Epidermal melanocyte (primary cell): Measurements from ENCODE around the gene PDLIM7.
"Not testable (repeated sequence)": the region's sequence is repeated elsewhere in the genome, so short reads cannot be mapped to it uniquely, and the experiment has no call there.

Experiments
- DNase-seq: peaks from one replicate; pipeline ENCODE4 v3.0.0; 2011; ENCODE audit warnings: low spot score; ENCODE audit not compliant: insufficient read length

PDLIM7 gene

DNA sequence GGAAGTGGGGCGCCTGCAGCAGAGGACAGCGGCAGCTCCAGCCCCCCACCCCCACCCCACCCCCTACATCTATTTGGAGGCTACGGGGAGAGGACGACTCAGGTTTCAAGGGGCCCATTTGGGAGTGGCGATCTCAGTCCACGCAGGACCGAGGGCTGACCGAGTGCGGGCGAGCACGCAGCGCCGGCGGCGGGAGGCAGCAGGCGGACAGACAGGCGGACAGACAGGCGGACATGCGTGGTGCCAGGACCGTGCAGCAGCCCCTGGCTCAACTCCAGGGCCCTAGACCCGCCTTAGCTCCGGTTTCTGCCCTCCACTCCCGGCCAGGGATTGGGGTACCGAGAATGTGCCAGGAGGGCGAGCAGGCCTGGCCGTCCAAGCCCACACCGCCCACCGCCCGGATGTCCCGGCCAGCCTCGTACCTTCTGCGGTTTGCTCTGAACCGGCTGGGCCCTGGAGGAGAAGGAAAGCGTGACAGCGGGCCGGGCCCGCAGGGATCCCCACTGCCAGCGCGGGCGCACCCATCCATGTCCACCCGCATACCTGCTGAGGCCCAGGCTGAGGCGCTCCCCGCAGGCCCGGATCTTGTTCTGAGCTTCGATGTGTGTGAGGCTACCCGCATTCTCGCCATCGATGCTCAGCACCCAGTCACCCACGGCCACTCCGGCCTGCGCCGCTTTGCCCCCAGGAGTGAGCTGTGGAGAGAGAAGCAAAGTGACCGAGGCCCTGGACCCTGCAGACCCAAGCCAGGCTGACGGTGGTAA lies 5.2 kb downstream of the PDLIM7 start:
- DNase-seq: no peak

DNA sequence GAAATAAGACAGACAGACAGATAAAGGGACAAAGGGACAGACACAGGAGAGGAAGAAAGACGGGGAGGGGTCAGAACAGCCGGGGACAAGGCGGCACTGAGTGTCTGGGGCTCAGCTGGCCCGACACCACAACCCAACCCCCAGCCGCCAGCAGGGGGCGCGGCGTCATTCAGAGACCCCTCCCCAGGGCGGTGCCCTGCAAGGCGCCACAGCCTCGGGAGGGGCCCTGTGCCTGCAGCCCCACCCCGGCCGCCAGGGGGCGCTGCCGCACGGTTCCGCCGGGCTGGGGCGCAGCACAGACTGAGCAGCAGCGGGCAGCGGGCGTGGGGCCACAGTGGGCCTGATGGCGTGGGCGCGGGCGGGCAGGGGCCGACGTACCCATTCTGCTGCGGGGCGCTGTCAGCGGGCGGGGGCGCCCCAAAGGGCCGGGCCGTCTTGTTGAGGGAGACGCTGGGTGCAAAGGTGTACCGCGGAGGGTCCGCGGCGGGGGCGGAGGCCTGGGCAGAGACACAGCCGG lies 5.9 kb downstream of the PDLIM7 start:
- no peak for DNase-seq

DNA sequence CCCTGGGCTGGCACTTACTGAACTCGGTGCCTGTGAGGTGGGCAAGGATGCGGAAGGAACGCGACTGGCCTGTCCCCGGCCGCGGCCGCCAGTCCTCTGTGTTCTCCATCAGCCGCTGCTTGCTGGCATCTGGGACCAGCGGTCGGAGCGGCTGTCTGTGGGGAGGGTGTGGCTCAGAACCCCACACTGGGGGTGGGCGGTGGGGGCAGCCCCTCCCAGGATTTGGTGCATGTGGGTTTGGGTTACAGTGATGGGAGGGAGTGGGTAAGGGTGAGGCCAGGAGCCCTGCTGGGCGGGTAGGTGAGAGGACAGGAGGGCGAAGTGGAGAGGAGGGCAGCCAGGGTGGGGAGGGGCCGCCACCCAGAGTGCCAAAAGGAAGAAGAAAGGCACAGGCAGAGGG lies 6.4 kb downstream of the PDLIM7 start:
- DNase-seq: no peak

DNA sequence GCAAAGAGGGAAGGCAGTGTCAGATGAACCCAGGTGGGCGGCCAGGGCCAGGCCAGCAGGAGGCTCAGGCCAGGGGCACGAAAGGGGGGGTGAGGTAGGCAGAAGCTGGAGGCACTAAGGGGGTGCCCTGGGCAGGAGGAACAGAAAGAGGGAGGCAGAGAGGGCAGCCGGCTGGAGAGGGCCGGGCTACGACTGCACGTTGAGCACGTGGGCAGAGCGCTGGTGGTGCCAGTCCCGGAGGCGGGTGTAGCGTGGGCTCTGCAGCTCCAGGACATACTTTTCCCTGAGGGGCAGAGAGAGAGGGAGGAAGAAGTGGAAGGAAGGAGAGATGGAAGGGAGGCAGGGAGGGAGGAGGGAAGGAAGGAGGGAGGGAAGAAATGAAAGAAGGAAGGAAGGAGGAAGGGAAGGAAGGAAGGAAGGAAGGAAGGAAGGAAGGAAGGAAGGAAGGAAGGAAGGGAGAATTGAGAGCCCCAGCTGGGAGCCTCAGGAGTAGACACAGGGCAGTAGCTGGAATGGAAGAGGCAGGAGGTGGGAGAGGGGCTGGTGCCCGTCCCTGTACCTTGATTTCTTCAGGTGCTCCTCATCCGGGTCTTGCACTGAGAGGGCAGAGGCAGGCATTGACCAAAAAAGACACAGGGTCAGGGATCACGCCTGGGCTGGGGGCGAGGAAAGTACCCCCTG lies 7.0 kb downstream of the PDLIM7 start:
- DNase-seq: no peak

DNA sequence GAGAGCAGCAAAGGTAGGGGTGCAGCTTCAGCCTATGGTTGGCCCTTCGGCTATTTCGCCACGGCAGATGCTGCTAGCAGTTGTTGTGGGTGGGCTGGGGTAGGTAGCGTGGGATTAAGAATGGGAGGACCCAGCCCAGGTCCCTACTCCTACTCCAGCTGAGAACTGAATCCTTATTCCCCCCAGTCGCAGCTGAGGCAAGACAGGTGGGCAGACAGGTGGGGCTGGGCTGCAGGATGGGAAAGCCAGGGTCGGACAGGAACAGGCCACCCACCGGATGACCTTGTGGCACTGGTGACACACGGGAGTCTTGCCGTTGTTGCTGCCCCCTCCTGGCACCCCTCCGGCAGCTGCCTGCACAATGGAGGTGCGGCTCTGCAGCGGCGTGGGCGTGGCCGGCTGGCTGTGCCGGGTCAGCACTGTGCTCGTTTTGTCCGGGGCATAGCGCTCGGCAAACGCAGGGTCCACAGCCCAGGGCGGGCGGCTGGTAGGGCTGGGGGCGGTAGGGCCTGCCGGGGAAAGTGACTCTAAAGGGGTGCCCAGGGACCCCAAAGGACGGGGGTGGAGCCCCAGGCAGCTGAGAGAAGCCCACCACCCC lies 8.2 kb downstream of the PDLIM7 start:
- DNase-seq: no peak

DNA sequence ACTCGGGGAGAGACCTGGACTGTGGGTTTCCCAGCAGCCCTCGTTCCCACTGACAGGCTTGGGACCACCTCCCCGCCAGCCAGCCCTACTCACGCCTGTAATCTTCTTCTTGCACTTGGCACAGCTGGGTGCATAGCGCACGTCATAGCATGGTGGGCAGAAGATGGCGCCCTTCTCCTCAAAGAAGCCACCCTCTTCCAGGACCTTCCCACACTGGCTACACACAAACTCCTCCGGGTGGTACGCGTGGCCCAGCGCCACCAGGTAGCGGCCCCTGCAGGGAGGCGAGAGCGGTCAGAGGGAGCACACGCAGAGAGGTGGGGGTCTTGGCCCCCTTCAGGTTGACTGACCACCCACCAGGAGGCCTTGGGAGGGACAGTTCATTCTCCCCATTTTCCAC lies 9.4 kb downstream of the PDLIM7 start:
- DNase-seq: no peak

DNA sequence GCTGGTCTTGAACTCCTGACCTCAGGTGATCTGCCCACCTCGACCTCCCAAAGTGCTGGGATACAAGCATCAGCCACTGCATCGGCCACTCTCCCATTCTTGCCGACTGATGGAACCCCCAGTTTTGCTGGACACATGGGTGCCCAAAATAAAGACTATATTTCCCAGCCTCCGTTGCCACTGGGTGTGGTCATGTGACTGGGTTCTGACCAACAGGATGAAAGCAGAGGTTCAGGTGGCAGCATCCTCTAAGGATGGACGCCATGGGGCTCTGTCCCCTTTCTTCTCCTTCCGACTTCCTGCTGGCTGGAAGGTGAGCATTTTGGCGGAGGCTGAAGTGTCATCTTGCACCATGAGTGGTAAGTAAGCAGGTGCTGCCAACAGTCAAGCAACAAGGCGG lies 10.3 kb downstream of the PDLIM7 start:
- DNase-seq: no peak

DNA sequence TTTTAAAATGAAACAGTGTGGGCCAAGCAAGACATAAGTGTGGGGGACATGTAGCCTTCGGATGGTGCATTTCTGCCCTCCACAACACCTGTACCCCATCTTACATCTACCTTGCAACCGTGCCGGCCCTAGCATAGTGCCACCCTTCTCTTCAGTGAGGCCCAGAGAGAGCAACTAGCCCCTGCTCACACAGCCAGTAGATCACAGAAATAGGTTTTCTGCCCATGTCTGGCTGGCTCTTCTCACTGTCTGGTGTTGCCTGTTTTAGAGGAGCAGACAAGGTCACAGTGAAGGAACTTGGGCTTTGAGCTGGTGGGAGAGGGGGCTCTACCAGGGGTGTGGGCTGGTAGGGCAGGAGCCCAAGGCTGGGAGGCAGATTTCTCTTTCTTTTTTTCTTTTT lies 11.1 kb downstream of the PDLIM7 start:
- DNase-seq: no peak

DNA sequence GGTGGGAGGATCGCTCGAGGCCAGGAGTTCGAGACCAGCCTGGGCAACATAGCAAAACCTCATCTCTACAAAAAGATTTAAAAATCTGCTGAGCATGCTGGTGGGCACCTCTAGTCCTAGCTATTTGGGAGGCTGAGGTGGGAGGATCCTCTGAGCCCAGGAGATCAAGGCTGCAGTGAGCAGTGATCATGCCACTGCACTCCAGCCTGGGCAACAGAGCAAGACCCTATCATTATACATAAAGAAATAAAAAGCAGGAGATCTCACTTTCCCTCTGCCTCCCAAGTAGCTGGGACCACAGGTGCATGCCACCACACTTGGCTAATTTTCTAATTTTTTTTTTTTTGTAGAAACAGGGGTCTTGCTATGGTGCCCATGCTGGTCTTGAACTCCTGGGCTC lies 11.7 kb downstream of the PDLIM7 start:
- not testable (repeated sequence) for DNase-seq

DNA sequence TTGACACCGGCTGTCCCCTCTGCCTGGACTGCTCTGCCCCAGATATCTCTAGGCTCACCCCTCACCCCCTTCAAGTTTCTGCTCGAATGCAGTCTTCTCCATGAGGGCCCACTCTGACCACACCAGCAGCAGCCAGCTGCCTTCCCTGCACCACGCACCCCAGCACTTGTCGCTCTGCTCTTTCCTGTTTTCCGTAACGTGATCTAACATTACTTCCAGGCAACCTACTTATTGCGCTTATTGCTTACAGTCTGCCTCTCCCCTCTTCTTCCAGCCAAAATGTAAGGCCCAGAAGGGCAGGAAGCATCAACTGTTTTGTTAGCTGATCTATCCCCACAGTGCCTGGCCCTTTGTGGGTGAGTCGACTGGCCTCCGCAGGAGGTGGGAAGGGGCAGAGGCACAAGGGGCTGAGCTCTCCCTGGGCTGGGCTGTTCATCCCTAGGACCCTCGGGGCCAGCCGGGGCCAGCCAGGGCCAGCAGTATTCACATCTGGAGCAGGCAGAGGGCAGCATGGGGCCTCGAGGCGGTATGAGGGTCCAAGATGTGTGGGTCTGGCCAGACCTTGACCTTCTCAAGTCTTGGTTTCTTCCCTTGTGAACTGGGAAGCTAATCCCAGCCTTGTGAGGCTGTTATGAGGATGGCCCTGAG lies 12.4 kb downstream of the PDLIM7 start:
- DNase-seq: no peak

DNA sequence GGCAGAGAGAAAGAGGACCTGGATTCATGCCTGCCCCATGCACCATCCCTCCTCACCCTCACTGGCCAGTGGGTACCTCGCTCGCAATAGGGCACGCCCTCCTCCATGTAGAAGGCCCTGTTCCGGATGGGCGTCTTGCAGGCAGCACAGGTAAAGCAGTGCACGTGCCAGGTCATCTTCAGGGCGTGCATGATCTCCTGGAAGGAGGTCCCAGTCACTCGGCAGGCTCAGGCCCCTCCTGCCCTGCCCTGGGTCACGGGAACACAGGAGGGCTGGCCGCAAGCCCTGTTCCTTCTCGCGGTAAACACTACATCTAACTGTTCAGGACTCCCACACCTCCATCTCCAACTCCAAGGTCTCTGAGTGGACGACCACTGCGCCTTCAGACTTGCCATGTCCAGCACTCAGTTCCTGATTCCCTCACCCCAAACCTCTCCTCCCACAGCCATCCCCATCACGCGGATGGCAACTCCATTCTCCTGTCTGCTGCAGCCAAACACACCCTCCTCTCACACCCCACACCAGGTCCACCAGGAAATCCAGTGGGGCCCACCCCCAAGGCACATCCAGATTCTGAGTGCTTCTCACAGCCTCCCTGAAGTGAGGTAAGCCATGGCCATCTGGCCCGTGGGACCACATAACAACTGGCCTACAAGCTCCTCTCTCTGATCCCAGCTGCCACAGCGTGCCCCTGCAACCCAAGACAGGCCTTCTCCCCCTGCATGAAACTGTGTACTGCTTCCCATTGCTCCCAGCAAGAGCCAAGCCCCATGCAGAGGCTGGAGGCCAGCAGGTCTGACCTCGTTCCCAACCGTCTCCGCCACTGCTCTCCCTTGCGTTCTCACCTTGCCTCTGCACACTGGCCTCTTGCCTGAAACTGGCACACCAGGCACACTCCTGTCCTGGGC lies 13.2 kb downstream of the PDLIM7 start:
- DNase-seq: no peak

DNA sequence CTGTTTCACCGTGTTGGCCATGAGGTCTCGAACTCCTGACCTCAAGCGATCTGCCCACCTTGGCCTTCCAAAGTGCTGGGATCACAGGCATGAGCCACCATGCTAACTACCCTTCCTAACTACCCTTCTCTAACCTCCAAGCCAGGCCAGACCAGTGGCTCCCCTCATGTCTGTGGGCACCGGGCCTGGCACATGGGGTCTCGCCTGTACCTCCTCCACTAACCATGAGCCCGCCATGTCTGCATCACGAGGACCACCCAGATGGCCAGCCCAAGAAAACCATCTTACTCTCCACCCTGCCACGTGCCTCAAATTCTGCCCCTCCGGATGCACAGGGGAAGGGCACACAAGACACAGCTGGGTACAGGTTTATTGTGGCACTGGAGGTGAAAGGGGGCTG lies 14.4 kb downstream of the PDLIM7 start:
- DNase-seq: no peak

DNA sequence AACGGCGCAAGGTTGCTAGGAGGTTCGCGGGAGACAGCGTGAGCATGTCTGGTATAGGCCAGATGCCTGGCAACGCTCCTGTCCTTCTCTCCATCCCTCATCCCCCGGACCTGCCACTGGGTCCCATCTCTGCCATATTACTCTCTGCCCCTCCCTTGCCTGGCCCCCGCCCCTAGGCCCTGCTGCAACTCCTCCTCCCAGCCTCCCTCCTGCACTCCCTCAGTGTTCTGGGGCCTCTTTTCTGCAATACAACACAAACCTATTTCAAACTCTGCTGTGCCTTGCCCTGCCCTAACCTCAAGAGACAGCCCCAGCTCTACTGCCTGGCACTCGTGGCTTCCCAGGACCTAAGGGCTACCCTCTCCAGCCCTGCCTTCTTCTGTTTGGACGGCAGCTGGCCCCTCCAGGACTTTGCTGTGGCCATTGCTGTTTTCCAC lies 15.0 kb downstream of the PDLIM7 start:
- DNase-seq: no peak

DNA sequence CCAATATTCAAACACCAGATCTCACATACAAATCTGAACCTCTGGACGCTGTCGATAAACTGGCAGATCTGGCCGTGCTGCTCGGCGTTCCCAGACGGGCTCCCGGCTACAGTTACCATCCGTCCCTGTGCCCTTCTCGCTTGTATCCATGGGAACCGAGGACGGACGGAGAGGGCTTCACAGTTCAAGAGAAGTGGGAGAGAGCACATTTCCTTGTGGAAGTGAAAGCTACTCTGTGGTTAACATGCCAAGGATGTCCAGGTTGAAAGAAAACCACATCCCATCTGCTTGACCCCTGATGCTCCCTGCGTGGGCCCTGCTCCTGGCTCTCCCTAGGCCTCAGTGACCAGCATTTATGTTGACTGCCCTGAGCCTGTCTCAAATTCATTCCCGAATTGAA lies 17.6 kb downstream of the PDLIM7 start:
- no peak for DNase-seq

DNA sequence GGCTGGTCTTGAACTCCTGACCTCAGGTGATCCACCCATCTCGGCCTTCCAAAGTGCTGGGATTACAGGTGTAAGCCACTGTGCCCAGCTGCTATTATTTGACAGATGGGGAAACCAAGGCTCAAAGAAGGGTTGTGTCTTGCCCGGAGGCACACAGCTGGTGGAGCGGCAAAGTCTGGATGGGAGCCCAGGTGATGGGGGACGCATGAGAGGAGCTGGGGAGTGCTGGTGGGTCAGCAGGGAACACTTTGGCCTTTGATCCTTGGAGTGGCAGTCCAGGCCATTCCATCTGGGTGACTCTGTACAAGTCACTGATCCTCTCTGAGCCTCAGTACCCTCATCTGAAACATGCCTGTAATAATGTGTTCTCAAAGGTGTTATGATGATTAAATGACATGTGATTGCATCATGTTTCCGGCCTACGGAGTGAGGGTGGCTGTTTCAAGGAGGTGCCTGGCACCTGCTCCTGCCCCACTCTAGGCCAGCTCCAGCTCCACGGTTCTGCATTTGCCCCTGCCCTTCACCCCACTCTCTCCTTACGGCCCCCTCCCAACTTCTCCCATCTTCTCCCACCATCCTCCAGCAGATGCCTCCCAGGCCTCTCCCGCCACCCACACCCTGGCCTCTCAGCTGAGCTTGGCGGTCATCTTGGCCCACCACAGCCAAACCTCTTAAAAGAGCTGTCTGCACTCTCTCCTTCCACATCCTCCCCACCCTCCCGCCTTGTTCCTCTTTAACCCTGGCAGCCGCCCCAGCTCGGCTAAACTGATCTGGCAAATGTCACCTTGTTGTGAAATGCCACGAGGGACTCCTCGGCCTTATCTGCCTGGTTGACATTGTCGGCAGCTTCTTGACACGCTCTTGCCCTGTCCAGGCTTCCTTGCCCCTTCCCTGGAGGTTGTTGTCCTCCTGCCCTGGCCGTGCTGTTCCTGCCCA lies 18.4 kb downstream of the PDLIM7 start:
- no peak for DNase-seq

DNA sequence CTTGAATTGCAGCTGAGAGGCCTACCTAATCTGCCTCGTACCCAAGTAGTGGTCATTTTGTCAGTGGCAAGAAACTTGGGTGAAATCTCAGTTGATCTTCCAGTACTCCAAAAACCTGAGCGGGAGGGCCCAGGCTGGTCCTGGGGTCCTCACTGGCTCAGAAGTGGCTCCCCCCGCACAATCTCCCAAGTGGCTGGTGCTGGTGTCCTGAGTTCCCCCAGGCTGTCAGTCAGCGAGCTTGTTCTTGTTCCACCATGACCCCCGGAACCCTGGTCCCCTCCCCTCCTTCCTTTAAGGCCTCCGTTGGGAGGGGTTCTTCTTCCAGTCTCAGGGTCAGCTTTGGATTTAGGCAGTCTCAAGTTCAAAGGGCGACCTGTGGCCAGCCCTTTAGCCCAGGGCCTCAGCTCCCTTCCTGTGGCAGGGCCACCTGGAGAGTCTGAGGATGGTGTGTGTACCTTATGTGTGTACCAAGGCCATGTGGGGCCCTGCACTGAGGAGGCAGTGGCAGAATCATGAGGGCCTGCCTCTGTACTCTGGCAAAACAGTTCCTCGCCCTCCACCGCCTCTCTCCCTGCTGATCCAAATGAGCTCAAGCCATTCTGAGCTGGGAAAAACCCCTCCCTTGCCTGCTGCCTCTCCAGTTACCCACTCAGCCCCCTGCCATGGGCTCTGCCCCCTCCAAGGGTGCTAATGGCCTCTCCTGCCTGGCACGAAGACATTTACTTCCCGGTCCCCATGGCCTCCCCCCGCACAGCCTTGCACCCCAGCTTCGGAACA lies 19.5 kb downstream of the PDLIM7 start:
- no peak for DNase-seq

DNA sequence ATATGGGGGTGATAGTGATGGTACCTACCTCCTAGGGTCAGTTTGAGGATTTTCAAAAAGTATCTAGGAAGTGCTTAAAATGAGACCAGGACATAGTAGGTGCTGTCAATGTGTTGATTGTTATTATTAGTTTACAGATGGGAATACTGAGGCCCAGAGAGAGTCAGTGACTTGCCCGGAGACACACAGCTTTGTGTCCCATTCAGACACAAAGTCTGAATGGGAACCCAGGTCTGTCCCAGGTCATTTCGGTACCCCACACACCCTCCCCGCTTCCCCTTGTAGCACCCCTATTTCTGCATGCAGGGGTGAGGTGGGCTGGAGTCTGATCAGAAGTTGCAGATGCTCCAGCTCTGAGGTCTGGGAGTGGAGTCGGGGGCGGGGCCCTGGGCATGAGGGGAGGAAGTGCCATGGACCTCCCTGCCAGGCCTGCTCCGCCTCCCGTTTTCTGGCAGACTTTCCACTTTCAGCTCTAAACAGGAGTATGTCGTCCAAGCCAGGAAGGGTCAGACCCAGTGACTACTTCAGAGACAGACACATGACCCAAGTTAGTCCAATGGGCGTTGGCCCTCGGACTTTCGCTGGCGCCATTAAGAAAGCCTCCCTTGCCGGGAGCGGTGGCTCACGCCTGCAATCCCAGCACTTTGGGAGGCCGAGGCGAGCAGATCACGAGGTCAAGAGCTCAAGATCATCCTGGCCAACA lies 20.7 kb downstream of the PDLIM7 start:
- no peak for DNase-seq
